A549 treated with AZD2906 at 1 μM for 4 hours (cell line): ENCODE measurements around the gene ABCC12. TPM values are rescaled to one million over a fixed set of nuclear protein-coding genes. Genes with fewer than 3 reads are reported as not detected.

ENCODE experiments used
- total RNA-seq: library from RNA; stranded (reverse); fragments of 200-300 nt; extraction: Qiagen RNA extraction; gene quantifications from 5 replicates; pipeline ENCODE4 v1.2.3, GENCODE V29; 2022

Gene ABCC12
- total RNA-seq = 0.02 to 0.15 TPM (median 0.05 TPM) in 5 replicates

DNA sequence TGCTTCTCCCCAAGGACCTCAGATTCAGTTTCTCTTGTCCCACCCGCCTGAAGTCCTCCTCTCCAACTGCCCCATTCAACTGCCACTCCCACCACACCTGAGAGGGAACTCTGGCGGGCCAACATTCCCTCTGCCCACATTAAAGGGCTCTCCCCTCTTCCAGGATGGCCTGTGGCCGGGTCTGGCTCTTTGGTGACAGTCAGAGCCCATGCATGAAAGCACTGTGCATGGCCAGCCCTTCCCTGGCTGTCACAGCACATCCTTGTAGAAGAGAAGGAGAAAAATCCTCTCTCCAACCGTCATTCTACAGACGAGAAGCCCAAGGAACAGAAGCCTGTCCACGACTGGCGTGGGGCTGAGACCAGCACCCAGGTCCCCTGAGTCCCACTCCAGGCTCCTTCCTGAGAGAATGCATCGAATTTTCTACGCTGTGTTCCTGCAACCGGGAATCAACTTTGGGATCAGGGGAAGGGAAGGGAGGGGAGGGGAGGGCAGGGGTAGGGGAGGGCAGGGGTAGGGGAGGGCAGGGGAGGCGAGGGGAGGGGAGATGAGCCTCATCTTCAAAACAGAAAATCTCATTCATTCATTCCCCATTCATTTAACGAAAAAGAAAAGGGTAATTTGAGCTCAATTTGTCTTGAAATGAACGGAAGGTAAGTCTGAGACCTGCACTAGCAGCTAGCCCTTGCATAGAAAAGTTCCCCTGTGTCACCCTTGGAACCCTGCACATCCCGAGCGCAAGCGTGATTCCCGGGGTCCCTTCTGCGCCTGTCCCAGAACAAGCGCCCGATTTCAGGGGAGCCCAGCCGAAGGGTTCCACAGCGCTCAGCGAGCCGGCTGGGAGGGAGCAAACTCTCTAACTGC lies at the start of gene ABCC12:
TSS of gene ABCC12 (minus strand) at position 68 of the 864 bp plus-strand sequence. CDS start 9,569 bp downstream, outside the sequence.

Other genes starting within 250 kb of the ABCC12 start
- 23.6 to 31.2 TPM (median 28.7 TPM) in 5 replicates for gene LONP2, start 88.3 kb upstream of the ABCC12 start, total RNA-seq
- 0.05 to 0.25 TPM (median 0.08 TPM) in 5 replicates for gene ABCC11, start 91.5 kb upstream of the ABCC12 start, total RNA-seq
- gene SIAH1, start 229.4 kb upstream of the ABCC12 start, total RNA-seq = 11.4 to 14.6 TPM (median 14.3 TPM) in 5 replicates